ENCODE results near the gene MIEF1.

- TF ChIP-seq, protein P1, sequence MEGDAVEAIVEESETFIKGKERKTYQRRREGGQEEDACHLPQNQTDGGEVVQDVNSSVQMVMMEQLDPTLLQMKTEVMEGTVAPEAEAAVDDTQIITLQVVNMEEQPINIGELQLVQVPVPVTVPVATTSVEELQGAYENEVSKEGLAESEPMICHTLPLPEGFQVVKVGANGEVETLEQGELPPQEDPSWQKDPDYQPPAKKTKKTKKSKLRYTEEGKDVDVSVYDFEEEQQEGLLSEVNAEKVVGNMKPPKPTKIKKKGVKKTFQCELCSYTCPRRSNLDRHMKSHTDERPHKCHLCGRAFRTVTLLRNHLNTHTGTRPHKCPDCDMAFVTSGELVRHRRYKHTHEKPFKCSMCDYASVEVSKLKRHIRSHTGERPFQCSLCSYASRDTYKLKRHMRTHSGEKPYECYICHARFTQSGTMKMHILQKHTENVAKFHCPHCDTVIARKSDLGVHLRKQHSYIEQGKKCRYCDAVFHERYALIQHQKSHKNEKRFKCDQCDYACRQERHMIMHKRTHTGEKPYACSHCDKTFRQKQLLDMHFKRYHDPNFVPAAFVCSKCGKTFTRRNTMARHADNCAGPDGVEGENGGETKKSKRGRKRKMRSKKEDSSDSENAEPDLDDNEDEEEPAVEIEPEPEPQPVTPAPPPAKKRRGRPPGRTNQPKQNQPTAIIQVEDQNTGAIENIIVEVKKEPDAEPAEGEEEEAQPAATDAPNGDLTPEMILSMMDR (IDR thresholded peaks at IDR 0.05; ENCODE audit: insufficient read depth, low read length), result no peak
- no peak for TF ChIP-seq POLR2AphosphoS5 (IDR thresholded peaks at IDR 0.05; ENCODE audit: low read depth)
- TF ChIP-seq, protein P2, sequence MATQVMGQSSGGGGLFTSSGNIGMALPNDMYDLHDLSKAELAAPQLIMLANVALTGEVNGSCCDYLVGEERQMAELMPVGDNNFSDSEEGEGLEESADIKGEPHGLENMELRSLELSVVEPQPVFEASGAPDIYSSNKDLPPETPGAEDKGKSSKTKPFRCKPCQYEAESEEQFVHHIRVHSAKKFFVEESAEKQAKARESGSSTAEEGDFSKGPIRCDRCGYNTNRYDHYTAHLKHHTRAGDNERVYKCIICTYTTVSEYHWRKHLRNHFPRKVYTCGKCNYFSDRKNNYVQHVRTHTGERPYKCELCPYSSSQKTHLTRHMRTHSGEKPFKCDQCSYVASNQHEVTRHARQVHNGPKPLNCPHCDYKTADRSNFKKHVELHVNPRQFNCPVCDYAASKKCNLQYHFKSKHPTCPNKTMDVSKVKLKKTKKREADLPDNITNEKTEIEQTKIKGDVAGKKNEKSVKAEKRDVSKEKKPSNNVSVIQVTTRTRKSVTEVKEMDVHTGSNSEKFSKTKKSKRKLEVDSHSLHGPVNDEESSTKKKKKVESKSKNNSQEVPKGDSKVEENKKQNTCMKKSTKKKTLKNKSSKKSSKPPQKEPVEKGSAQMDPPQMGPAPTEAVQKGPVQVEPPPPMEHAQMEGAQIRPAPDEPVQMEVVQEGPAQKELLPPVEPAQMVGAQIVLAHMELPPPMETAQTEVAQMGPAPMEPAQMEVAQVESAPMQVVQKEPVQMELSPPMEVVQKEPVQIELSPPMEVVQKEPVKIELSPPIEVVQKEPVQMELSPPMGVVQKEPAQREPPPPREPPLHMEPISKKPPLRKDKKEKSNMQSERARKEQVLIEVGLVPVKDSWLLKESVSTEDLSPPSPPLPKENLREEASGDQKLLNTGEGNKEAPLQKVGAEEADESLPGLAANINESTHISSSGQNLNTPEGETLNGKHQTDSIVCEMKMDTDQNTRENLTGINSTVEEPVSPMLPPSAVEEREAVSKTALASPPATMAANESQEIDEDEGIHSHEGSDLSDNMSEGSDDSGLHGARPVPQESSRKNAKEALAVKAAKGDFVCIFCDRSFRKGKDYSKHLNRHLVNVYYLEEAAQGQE (IDR thresholded peaks at IDR 0.05; ENCODE audit: insufficient replicate concordance, low read depth), result no peak
Measured at GRCh38 chr22:39501644-39502108, 414 bp upstream of the MIEF1 start.

Measured in HL-60 (cell line).